ENCODE data around the gene MYOCOS.
"Not testable (repeated sequence)": the region's sequence is repeated elsewhere in the genome, so short reads cannot be mapped to it uniquely, and the experiment has no call there.

Gene MYOCOS, protein sequence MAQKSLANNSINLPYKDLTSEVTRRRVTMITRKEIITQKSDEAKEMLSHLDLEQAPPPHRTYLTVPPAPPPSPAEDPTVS

DNA sequence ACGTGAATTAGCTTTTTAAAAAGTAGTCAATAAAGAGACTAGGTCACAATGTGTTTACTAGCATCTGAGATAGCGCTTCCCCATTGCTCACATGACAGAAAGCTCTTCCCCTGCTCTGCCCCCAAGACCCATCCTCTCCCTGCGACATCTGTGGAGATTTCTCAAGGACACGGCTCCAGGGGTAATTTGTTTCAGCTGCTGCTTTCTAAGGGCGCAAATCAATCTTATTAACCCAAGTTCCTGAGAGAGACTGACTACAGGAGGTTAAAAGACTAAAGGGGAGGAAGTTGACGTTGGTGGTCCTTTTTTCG lies at the start of gene MYOCOS:
MYOCOS (plus strand) TSS at position 92 of the 311 bp plus-strand sequence. CDS start 1,641 bp downstream, outside the sequence.
- DNase-seq (ENCODE audit: insufficient read length, low spot score) (no peak), FAIRE-seq (no peak)

DNA sequence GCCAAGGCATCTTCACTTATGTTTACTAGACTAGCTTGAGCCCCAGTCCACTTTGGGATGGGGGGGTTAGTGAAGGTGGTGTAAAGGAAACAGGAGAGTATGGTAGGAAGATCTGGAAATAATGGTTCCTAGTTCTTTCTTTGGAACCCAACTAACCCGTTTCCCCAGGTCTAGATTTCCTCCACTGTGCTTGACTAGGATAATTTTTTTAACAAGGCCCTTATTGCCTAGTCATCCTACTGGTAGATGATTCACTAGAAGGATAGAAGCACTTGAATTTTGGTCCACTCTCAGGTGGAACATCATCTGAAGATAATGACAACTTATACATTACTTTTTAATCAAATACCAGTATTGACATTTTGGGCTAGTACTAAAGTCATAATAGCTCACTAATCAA lies 45.9 kb upstream of the MYOCOS start:
- no peak for DNase-seq (ENCODE audit: insufficient read length, low spot score)
- no peak for FAIRE-seq

- DNase-seq (ENCODE audit: insufficient read length, low spot score): no peak
- FAIRE-seq: no peak
Measured at GRCh38 chr1:171581226-171581625, 40.8 kb upstream of the MYOCOS start.

- FAIRE-seq: no peak
- DNase-seq (ENCODE audit: insufficient read length, low spot score): no peak
Measured at GRCh38 chr1:171581766-171582165, 40.3 kb upstream of the MYOCOS start.

DNA sequence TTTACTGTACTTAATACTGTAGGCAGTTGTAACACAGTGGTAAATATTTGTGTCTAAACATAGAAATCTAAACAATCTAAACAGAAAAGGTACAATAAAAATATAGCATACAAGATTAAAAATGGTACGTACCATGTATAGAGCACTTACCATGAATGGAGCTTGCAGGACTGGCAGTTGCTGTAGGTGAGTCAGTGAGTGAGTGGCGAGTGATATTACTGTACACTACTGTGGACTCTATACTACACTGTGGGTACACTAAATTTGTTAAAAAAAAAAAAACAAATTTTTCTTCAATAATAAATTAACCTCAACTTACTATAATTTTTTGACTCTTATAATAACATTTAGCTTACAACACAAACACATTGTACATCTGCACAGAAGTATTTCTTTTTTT lies 39.5 kb upstream of the MYOCOS start:
- FAIRE-seq: no peak
- DNase-seq (ENCODE audit: insufficient read length, low spot score): no peak

GRCh38 chr1:171583591-171584201 lies 38.3 kb upstream of the MYOCOS start:
- FAIRE-seq (no peak), DNase-seq (ENCODE audit: insufficient read length, low spot score) (no peak)

DNA sequence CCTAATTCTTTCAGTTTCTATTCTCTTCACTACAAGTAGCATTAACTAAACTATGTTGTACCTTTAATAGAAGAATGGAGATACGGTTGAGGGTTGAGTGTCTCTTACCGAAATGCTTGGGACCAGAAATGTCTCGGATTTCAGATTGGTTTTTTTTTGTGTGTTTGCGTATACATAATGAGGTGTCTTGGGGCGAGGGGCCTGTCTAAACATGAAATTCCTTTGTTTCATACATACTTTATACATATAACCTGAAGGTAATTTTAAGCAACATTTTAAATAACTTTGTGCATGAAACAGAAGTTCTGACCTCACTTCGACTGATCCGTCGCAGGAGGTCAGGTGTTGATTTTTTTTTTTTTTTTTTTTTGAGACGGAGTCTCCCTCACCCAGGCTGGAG lies 36.3 kb upstream of the MYOCOS start:
- no peak for FAIRE-seq
- DNase-seq (ENCODE audit: insufficient read length, low spot score): no peak

- FAIRE-seq (no peak), DNase-seq (ENCODE audit: insufficient read length, low spot score) (no peak)
Measured at GRCh38 chr1:171588230-171588629, 33.8 kb upstream of the MYOCOS start.

DNA sequence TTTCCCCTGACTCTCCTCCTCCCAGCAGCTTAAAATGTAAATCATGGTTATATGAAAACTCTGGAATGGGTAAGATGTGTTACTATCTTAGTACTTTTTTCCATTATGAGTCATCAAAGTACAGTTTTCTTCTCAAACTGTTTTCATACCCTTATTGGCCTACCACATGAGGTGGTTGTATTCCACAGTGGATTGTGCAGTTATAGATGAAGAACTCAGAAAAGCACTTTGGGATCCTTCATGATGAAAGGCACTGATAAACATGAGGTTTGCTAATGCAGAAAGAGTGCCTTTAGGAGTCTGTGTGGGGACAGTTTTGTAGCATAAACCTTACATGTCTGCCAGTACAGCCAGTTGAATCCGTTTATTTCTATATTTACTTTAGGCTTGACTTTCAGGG lies 32.0 kb upstream of the MYOCOS start:
- DNase-seq (ENCODE audit: insufficient read length, low spot score) (no peak), FAIRE-seq (no peak)

- DNase-seq (ENCODE audit: insufficient read length, low spot score) (no peak), FAIRE-seq (no peak)
Measured at GRCh38 chr1:171595324-171595723, 26.7 kb upstream of the MYOCOS start.

DNA sequence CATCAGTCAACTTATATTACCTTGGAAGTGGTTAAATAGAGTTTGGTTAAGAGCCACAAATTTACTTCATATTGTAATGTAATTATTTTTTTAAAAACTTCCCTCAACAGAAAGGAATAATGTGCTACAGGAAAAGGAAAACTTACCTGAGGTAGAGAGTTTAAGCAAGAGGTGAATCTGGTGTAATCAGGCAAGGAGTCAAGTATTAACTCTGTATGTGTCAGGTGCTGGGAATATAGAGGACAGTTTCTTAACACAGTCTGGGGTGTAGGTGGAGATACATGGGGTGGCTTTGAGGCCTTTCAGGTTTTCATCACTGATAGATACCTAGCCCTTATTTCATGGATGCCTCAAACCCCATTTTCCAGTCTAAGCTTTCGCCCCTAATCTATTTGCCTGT lies 25.9 kb upstream of the MYOCOS start:
- DNase-seq (ENCODE audit: insufficient read length, low spot score) (no peak), FAIRE-seq (no peak)

- no peak for DNase-seq (ENCODE audit: insufficient read length, low spot score)
- FAIRE-seq: no peak
Measured at GRCh38 chr1:171596705-171597104, 25.3 kb upstream of the MYOCOS start.

GRCh38 chr1:171597203-171597602 lies 24.8 kb upstream of the MYOCOS start:
- no peak for FAIRE-seq
- DNase-seq (ENCODE audit: insufficient read length, low spot score): no peak

DNA sequence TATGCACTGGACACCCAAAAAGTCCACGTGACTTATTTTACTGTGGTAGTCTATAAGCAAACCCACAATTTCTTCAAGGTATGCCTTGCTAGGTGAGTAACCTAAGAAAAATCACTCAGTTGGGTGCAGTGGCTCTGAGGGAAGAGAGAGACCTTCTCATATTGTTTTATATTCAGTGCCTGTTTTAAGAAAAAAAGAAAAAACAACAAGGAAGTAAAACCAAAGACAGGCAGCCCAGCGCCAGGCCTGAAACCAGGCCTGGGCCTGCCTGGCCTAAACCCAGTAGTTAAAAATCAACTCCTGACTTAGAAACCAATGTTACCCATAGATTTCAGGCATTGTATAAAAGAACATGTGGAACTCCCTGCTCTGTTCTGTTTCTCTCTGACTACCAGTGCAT lies 21.7 kb upstream of the MYOCOS start:
- not testable (repeated sequence) for DNase-seq (ENCODE audit: insufficient read length, low spot score); FAIRE-seq

DNA sequence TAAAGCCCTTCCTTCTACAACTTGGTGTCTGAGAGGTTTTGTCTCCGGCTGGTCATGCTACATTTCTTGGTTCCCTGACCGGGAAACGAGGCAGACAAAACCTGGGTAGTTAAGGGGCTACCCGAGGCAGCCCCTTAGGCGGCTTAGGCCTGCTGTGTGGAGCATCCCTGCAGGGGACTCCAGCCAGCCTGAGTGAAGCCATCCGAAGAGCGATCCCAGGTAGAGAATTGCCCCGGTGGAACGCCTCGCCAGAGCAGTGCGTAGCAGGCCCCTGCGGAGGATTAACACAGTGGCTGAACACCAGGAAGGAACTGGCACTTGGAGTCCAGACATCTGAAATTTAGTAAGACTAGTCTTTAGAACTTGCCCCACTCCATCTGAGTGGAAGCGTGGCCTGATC lies 21.2 kb upstream of the MYOCOS start:
- no peak for DNase-seq (ENCODE audit: insufficient read length, low spot score)
- FAIRE-seq: no peak

DNA sequence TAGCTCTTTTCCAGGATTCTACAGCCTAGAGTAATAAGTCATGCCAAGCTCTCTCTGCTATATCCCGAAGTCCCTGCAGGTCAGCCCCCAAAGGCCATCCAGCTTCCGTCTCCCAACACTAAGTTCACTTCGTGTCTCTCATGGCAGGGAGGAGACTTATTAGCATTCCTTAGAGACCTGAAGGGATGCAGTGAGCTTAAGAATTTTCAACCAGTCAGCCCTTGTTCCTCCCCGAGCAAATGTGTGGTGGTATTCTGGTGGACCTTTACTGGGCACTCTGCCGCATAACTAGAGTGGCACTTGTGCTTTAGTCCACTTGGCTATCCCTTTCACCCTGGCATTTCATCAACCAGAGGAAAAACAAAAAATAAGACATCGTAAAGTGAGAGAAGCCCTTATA lies 19.0 kb upstream of the MYOCOS start:
- not testable (repeated sequence) for DNase-seq (ENCODE audit: insufficient read length, low spot score); FAIRE-seq

- FAIRE-seq (no peak), DNase-seq (ENCODE audit: insufficient read length, low spot score) (no peak)
Measured at GRCh38 chr1:171606402-171606941, 15.6 kb upstream of the MYOCOS start.

DNA sequence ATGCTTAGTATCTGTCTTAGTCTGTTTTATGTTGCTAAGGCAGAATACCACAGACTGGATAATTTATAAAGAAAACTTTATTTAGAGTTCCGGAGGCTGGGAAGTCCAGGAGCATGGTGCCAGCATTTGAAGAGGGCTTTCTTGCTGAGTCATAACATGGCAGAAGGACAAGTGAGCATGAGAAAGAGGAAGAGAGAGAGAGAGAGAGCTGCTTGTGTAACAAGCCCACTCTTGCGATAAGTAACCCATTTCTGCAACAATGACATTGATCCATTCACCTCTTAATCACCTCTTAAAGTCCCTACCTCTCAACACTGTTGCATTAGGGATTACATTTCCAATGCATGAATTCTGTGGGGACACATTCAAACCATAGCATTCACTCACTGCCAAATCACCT lies 11.7 kb upstream of the MYOCOS start:
- FAIRE-seq (no peak), DNase-seq (ENCODE audit: insufficient read length, low spot score) (no peak)

DNA sequence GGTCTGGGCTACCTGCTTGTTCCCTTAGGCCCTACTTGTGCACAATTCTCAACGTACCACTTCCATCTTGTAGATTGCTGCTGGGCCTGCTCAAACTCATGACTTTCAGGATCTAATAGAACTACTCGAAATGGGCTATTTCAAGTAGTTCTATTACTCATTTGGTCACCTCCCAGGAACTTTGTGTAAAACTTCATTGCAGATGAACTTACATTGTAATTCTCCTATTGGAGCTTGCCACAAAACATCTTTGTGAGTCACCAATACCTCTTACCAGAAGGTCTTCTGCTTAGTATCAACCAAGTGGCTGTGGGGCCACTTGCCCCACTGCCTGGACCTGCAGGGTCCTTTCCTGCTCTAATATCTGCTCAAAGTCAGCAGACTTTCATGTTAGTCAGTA lies 10.7 kb upstream of the MYOCOS start:
- FAIRE-seq: no peak

GRCh38 chr1:171613282-171613681 lies 8.8 kb upstream of the MYOCOS start:
- no peak for FAIRE-seq

More for the DNA sequence above, 10.7 kb upstream of the MYOCOS start:
- no peak for DNase-seq (ENCODE audit: insufficient read length, low spot score)

GRCh38 chr1:171615122-171615906 lies 6.7 kb upstream of the MYOCOS start:
- DNase-seq (ENCODE audit: insufficient read length, low spot score); FAIRE-seq: not testable (repeated sequence)

More at GRCh38 chr1:171613282-171613681, 8.8 kb upstream of the MYOCOS start:
- DNase-seq (ENCODE audit: insufficient read length, low spot score): no peak

DNA sequence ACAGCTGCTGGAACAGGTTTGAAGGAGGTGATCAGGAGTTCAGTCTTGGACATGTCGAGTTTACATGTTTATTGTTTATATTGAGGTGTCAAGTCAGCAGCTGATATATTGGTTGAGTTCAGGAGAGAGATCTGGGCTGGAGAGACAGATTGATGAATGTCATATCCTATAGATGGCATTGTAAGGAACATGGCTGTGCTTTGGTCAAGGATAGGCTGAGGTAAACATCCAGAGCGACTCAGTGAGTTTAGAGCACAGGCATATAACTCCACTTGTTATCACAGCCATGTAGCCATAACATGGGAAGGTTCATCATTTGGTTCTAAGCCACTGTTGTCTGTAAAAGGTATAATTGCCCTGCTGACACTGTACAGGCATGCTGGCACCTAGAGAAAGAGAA lies 5.5 kb upstream of the MYOCOS start:
- no peak for FAIRE-seq

More for the DNA sequence above, 5.5 kb upstream of the MYOCOS start:
- DNase-seq (ENCODE audit: insufficient read length, low spot score): no peak
